Uterus (tissue), 4 donors: ENCODE measurements around the gene GHRL. TPM values are rescaled to one million over a fixed set of nuclear protein-coding genes. Genes with fewer than 3 reads are reported as not detected.

Source experiments
- DNase-seq, 2 donors: peaks; one replicate each; pipeline ENCODE4 v3.0.0-alpha.2; 2019 to 2020
- H3K27ac ChIP-seq, 2 donors: fragments of 200-600 bp; sonication (generic); 1 replicate in 1 of 2; 2 replicates in 1 of 2; pipeline ENCODE4 v1.5.1; 2016 to 2018
- H3K27me3 ChIP-seq, 2 donors: fragments of 200-600 bp; sonication (generic); one replicate each; pipeline ENCODE4 v1.5.1; 2018 to 2019; ENCODE audit warnings: control low read depth in 1 of 2
- H3K36me3 ChIP-seq, 2 donors: fragments of 200-600 bp; sonication (generic); one replicate each; pipeline ENCODE4 v1.5.1; 2019; ENCODE audit warnings: control low read depth in 1 of 2
- H3K4me1 ChIP-seq, 2 donors: fragments of 200-600 bp; sonication (generic); one replicate each; pipeline ENCODE4 v1.5.1; 2018 to 2019; ENCODE audit warnings: control low read depth in 1 of 2
- H3K4me3 ChIP-seq, 2 donors: fragments of 200-600 bp; sonication (generic); 1 replicate in 1 of 2; 2 replicates in 1 of 2; pipeline ENCODE4 v1.5.1; 2018 to 2019; ENCODE audit warnings: mild to moderate bottlenecking in 1 of 2
- H3K9me3 ChIP-seq, 2 donors: fragments of 200-600 bp; sonication (generic); one replicate each; pipeline ENCODE4 v1.5.1; 2019; ENCODE audit warnings: control low read depth in 1 of 2
- POLR2A ChIP-seq, 2 donors: fragments of 450-650 bp; IDR thresholded peaks; one replicate each; pipeline ENCODE4 v1.6.1; 2016; ENCODE audit warnings: antibody characterized with exemption in 2 of 2, mild to moderate bottlenecking in 1 of 2, moderate library complexity in 1 of 2
- intact Hi-C: fragments of 100-400 bp; cut with DNase I; formaldehyde crosslinking; loops from one replicate; pipeline ENCODE4 v1.15.1; 2023; ENCODE audit warnings: low total_unique reads
- microRNA counts, 2 donors: library from miRNA; unstranded; fragments of <30 nt; microRNA quantifications; one replicate each; lab custom pipeline; 2016 to 2017
- microRNA-seq: library from miRNA; unstranded; fragments of <30 nt; microRNA quantifications from one replicate; pipeline ENCODE4, GENCODE V29; 2016; ENCODE audit warnings: borderline microRNAs expressed, borderline replicate concordance
- small RNA-seq: library from RNA; depleted of rRNA; stranded (forward); fragments of <200 nt; gene quantifications from one replicate; pipeline ENCODE3, GENCODE V24; 2016
- total RNA-seq, 4 donors: library from RNA; depleted of rRNA in 3 of 4; stranded (reverse); fragments of >200 nt in 3 of 4; gene quantifications; one replicate each; pipeline versions ENCODE4 v1.1.0 to v1.2.4, GENCODE V29; 2014 to 2023
- TF ChIP-seq, protein P1 (sequence below), 4 experiments: fragments of 200-600 bp in 2 of 4; fragments of 450-650 bp in 2 of 4; sonication (generic) in 2 of 4; IDR thresholded peaks; one replicate each; pipeline ENCODE4 v1.5.1; 2016 to 2019; ENCODE audit warnings: antibody characterized with exemption in 4 of 4, mild to moderate bottlenecking in 2 of 4, moderate library complexity in 1 of 4
- donor health status: DM: yes; HTN: yes; CAD: no.

GHRL gene
- total RNA-seq, 4 donors from 2014 or later = 7.9 TPM; not detected in 3

DNA sequence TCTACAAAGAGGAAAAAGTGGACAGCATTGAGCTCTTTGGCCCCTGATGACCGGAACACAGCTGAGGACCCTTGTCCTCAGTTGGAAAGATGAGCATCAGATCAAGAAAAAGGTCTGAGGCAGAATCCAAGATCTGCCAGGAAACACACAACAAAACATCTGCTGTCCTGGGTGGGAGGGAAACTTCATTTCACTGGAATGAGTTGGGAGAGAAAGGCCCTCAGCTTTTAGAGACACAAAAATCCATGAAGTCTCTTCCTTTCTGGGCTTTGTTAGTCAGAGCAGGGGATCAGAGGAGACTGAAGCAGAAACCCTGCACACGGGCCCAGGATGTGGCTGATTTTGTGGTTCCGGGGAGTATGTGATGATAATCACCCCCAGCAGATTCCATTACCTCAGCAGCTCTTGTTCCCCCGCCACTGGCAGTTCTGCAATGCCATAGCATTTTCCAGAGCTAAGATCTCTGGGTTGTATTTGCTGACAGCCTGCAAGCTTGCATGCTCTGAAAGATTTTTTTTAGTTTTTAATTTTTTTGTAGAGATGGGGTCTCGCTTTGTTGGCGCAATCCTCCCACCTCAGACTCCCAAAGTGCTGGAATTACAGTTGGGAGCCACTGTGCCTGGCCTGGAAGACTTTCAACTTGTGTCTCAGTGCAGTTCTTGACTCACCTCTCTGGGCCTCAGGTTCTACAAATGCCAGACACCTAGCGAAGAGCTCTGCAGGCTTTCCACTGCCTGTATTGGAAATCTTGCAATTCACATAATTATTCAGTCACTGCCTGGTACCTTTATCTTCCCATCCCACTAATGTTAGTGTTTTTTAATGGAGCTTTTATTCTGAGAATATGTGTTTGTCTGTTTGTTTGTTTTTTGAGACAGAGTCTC, 50.3 kb downstream of the GHRL start:
- no peaks in the 10 kb centered on the region for H3K27me3 ChIP-seq
- intact Hi-C loops = no loop called here
- no peak for DNase-seq
- H3K9me3 ChIP-seq = no peaks in the 10 kb centered on the region
- no peaks in the 10 kb centered on the region for H3K36me3 ChIP-seq
- H3K4me1 ChIP-seq = no peaks in the 10 kb centered on the region
- no peak overlapping the region for H3K4me3 ChIP-seq
- H3K27ac ChIP-seq = no peak overlapping the region
- TF ChIP-seq, protein P1, sequence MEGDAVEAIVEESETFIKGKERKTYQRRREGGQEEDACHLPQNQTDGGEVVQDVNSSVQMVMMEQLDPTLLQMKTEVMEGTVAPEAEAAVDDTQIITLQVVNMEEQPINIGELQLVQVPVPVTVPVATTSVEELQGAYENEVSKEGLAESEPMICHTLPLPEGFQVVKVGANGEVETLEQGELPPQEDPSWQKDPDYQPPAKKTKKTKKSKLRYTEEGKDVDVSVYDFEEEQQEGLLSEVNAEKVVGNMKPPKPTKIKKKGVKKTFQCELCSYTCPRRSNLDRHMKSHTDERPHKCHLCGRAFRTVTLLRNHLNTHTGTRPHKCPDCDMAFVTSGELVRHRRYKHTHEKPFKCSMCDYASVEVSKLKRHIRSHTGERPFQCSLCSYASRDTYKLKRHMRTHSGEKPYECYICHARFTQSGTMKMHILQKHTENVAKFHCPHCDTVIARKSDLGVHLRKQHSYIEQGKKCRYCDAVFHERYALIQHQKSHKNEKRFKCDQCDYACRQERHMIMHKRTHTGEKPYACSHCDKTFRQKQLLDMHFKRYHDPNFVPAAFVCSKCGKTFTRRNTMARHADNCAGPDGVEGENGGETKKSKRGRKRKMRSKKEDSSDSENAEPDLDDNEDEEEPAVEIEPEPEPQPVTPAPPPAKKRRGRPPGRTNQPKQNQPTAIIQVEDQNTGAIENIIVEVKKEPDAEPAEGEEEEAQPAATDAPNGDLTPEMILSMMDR (IDR thresholded peaks at IDR 0.05) = no peak
- TF ChIP-seq POLR2A (IDR thresholded peaks at IDR 0.05) = no peak

DNA sequence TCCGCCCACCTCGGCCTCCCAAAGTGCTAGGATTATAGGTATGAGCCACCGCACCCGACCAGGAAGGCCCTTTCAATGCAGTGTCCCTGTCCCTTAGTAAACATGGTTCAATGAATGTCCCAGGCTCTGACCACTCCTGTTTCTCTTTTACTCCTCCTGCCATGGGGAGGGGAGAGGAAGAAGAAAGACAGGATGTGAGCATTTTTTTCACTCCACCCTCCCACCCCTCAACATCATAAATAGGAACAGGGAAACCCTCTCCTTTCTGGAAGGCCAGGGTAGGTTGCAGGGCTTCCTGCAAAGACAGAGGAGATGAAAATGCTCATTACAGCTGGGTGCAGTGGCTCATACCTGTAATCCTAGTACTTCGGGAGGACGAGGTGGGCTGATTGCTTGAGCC, 51.9 kb downstream of the GHRL start:
- H3K27ac ChIP-seq = no peak overlapping the region
- no peaks in the 10 kb centered on the region for H3K4me1 ChIP-seq
- intact Hi-C loops = no loop called here
- no peaks in the 10 kb centered on the region for H3K27me3 ChIP-seq
- no peak for TF ChIP-seq POLR2A (IDR thresholded peaks at IDR 0.05)
- TF ChIP-seq, protein P1 (IDR thresholded peaks at IDR 0.05) = no peak
- H3K9me3 ChIP-seq = no peaks in the 10 kb centered on the region
- no peak overlapping the region for H3K4me3 ChIP-seq
- no peak for DNase-seq
- H3K36me3 ChIP-seq = no peaks in the 10 kb centered on the region

DNA sequence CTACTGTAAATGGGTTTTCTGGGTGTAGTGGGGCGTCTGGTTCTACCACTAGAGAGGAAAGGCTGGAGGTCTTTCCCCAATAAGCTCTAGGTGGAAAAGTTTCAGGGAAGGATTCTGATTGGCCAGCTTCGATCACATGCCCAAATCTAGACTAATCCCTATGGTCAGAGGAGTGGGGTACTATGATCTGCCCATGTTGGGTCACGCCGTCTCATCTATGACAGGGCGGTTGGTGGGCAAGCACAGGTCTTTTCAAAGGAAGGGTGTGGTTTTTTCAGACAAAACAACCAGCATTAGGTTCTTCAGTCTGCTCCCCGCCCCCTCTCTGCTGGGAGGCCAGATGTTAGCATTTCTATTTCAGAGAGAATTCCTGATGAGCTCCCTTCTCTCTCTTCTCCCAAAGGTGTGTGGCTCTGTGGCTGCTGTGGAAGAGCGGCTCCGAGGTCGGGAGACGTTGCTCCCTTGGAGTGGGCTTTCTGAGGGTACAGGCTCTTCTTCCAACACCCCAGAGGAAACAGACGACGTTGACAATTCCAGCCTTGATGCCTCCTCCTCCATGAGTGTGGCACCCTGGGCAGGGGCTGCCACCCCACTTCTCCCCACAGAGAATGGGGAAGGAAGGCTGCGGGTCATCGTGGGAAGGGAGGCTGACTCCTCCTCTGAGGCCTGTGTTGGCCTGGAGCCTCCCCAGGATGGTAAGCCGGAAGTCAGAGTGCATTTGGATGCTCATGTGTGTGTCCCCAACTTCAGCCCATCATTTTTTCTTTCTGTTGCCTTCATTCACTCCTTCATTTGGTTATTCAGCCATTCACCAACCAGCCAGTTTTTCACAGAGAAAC, 54.2 kb downstream of the GHRL start:
- Histone ChIP-seq H3K4me1 (no peaks in the 10 kb centered on the region), H3K36me3 (no peaks in the 10 kb centered on the region)

More for the DNA sequence above, 54.2 kb downstream of the GHRL start:
- TF ChIP-seq, protein P1 (IDR thresholded peaks at IDR 0.05) = no peak
- no peak for TF ChIP-seq POLR2A (IDR thresholded peaks at IDR 0.05)
- no peaks in the 10 kb centered on the region for H3K27me3 ChIP-seq
- H3K27ac ChIP-seq = no peak overlapping the region
- no peak for DNase-seq
- H3K9me3 ChIP-seq = no peaks in the 10 kb centered on the region
- H3K4me3 ChIP-seq = no peak overlapping the region
- intact Hi-C loops = no loop called here

MicroRNA genes within 50 kb of the gene (microRNA counts, 767-probe panel; counts per million panel counts)
- 0 counts per million in 2 donors for microRNA hsa-miR-378b (lab: Ali Mortazavi, UCI)

Small RNA genes lying within 50 kb of the gene (microRNA-seq; reads per million reads assigned to microRNA genes)
- gene MIR378B = not detected

Small RNA genes lying within 50 kb of the gene (small RNA-seq; reads per million reads assigned to genes)
- 0.18 reads per million for gene MIR378B
- gene RF02126 = not detected

Other genes starting within 250 kb of the GHRL start
- gene FANCD2OS, start 184.7 kb downstream of the GHRL start, total RNA-seq = not detected
- gene BRK1, start 177.3 kb downstream of the GHRL start, total RNA-seq = 100 to 1,000 TPM in 3 of 4 donors, 10 to 100 TPM in 1; 89.1 to 145 (median 117) TPM
- gene VHL, start 151.2 kb downstream of the GHRL start, total RNA-seq = 10 to 100 TPM; 14.6 to 73.7 (median 33.3) TPM
- gene IRAK2, start 128.0 kb downstream of the GHRL start, total RNA-seq = 1 to 10 TPM in 3 of 4 donors, under 1 TPM in 1; 0.29 to 8.7 (median 3.7) TPM
- gene TATDN2, start 44.5 kb downstream of the GHRL start, total RNA-seq = 10 to 100 TPM; 15.9 to 55.7 (median 26.7) TPM
- gene SEC13, start 28.2 kb upstream of the GHRL start, total RNA-seq = 100 to 1,000 TPM in 1 of 4 donors, 10 to 100 TPM in 3; 18.2 to 137 (median 72.7) TPM
- 1 to 10 TPM in 2 of 4 donors, under 1 TPM in 2; 0.29 to 9.5 (median 4.4) TPM for gene ATP2B2, start 212.6 kb upstream of the GHRL start, total RNA-seq